Fibroblast of lung (primary cell): ENCODE data around the gene PFDN2. TPM values are rescaled to one million over a fixed set of nuclear protein-coding genes. Genes with fewer than 3 reads are reported as not detected.
A peak's percentile ranks its signal among the peaks of the same experiment; 100 is the strongest.

Source experiments
- DNase-seq, 2 donors: peaks; one replicate each; pipeline versions ENCODE4 v3.0.0 to v3.0.0-alpha.2; 2010; ENCODE audit warnings: low read depth in 2 of 2
- H2AFZ ChIP-seq: 2 replicates; pipeline ENCODE4 v1.5.1; 2012; ENCODE audit warnings: low read length, control low read depth, inconsistent platforms
- H3K27ac ChIP-seq: 2 replicates; pipeline ENCODE4 v1.5.1; 2011; ENCODE audit warnings: low read length, control low read depth; ENCODE audit not compliant: insufficient read depth
- H3K27me3 ChIP-seq: 2 replicates; pipeline ENCODE4 v1.5.1; 2011; ENCODE audit warnings: mild to moderate bottlenecking, low read length; ENCODE audit not compliant: control insufficient read depth, insufficient read depth
- H3K36me3 ChIP-seq: 2 replicates; pipeline ENCODE4 v1.5.1; 2011; ENCODE audit warnings: low read length; ENCODE audit not compliant: control insufficient read depth, insufficient read depth
- H3K4me1 ChIP-seq: 2 replicates; pipeline ENCODE4 v1.5.1; 2011; ENCODE audit warnings: low read length; ENCODE audit not compliant: control insufficient read depth, insufficient read depth; ENCODE audit errors: extremely low read depth
- H3K4me2 ChIP-seq: 2 replicates; pipeline ENCODE4 v1.5.1; 2011; ENCODE audit warnings: low read length, control low read depth; ENCODE audit not compliant: insufficient read depth; ENCODE audit errors: extremely low read depth
- H3K4me3 ChIP-seq, 4 experiments: fragments of 200-600 bp in 1 of 4; sonication (generic) in 1 of 4; replicated peaks in 1 of 4; 2 replicates each; pipeline ENCODE4 v1.5.1; 2011 to 2016; ENCODE audit warnings: low read length in 4 of 4, low read depth in 3 of 4, mild to moderate bottlenecking in 3 of 4, control low read depth in 2 of 4, inconsistent platforms in 1 of 4, mixed read lengths in 1 of 4; ENCODE audit not compliant: insufficient read depth in 1 of 4; ENCODE audit errors: control extremely low read depth in 1 of 4
- H3K79me2 ChIP-seq: 2 replicates; pipeline ENCODE4 v1.5.1; 2012; ENCODE audit warnings: mild to moderate bottlenecking, low read length, inconsistent platforms; ENCODE audit not compliant: control insufficient read depth, insufficient read depth
- H3K9ac ChIP-seq: 2 replicates; pipeline ENCODE4 v1.5.1; 2011; ENCODE audit warnings: mild to moderate bottlenecking, low read length, control low read depth; ENCODE audit not compliant: insufficient read depth
- H3K9me3 ChIP-seq: 2 replicates; pipeline ENCODE4 v1.5.1; 2012; ENCODE audit warnings: low read depth, low read length; ENCODE audit not compliant: control insufficient read depth, insufficient read depth
- H4K20me1 ChIP-seq: 2 replicates; pipeline ENCODE4 v1.5.1; 2011; ENCODE audit warnings: low read length; ENCODE audit not compliant: control insufficient read depth, insufficient read depth; ENCODE audit errors: extremely low read depth
- EZH2 ChIP-seq: IDR thresholded peaks from 2 replicates; pipeline ENCODE4 v1.5.1; 2012; ENCODE audit warnings: low read length, control low read depth, mild to moderate bottlenecking; ENCODE audit errors: missing control alignments
- polyA plus RNA-seq, 2 donors: library from polyadenylated mRNA; depleted of rRNA in 1 of 2; stranded (reverse) in 1 of 2; unstranded in 1 of 2; fragments of >200 nt; gene quantifications; 2 replicates each; pipeline ENCODE4 v1.2.1, GENCODE V29; 2011 to 2012; ENCODE audit warnings: missing spikeins in 1 of 2
- total RNA-seq: library from RNA; depleted of rRNA; stranded (reverse); fragments of >200 nt; gene quantifications from 2 replicates; pipeline ENCODE4 v1.2.1, GENCODE V29; 2014
- TF ChIP-seq, protein P1 (sequence below), 2 donors: IDR thresholded peaks in 1 of 2; conservative IDR thresholded peaks in 1 of 2; 1 replicate in 1 of 2; 2 replicates in 1 of 2; pipeline ENCODE4 v1.5.1; 2011 to 2012; ENCODE audit warnings: low read length in 2 of 2, control low read depth in 1 of 2, inconsistent platforms in 1 of 2, low read depth in 1 of 2, mild to moderate bottlenecking in 1 of 2

The PFDN2 gene
- total and polyA plus RNA-seq, 2 donors (not counting 1 experiment from before 2014, with no cell fraction given), result 39.6 to 145 TPM

DNA sequence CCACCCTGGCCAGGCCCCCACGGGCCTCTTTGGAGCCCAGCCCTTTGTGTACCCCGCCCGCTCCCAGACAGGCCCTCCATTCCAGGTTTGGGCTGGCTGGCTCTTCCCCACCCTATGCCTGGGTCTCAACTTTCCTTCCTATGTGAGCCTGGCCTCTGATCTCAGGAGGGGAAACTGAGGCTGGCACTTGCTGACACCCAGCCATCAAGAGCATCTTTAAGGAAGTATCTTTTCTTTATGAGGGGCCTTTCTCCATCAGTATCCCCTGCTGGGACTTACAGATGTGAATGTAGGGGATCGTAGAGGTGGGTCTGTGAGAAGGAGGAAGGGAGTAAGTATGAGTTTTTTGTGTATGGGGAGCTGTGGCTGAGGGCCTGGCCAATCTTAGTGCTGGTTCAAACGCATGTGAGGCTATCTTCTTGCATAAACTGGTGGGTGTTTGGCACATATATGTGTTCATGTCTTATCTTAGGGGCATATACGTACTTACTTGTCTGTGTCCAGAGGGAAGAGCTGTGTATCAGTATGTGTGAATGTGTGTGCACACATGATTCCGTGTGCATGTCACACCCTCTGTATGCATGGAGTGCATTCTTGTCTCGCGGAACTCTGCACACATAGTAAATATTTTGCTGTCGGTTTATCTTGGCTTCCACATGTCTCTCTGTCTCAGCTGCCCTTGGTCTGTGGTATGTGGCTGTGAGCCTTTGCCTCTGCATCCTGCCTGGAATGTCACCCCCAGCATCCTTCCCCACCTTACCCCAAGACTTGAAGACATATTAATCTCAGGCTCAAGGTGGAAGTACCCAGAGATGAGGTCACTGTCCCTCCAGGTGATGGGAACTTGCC lies 33.9 kb downstream of the PFDN2 start:
- no peaks in the 10 kb centered on the region for H4K20me1 ChIP-seq
- H3K9ac ChIP-seq, result peak overlapping the region; percentile 44
- no peak overlapping the region for H3K4me2 ChIP-seq
- DNase-seq, result peak; percentile 19 to 59
- no peak for TF ChIP-seq EZH2
- TF ChIP-seq, protein P1, sequence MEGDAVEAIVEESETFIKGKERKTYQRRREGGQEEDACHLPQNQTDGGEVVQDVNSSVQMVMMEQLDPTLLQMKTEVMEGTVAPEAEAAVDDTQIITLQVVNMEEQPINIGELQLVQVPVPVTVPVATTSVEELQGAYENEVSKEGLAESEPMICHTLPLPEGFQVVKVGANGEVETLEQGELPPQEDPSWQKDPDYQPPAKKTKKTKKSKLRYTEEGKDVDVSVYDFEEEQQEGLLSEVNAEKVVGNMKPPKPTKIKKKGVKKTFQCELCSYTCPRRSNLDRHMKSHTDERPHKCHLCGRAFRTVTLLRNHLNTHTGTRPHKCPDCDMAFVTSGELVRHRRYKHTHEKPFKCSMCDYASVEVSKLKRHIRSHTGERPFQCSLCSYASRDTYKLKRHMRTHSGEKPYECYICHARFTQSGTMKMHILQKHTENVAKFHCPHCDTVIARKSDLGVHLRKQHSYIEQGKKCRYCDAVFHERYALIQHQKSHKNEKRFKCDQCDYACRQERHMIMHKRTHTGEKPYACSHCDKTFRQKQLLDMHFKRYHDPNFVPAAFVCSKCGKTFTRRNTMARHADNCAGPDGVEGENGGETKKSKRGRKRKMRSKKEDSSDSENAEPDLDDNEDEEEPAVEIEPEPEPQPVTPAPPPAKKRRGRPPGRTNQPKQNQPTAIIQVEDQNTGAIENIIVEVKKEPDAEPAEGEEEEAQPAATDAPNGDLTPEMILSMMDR (conservative IDR thresholded peaks at IDR 0.05 in 1 of 2, IDR thresholded peaks at IDR 0.05 in 1 of 2; ENCODE audit: low read depth in 1 of 2, low read length in 2 of 2), result no peak
- H2AFZ ChIP-seq, result peak overlapping the region; percentile 16
- no peaks in the 10 kb centered on the region for H3K27me3 ChIP-seq
- no peak overlapping the region for H3K4me3 ChIP-seq
- H3K9me3 ChIP-seq, result no peaks in the 10 kb centered on the region
- H3K4me1 ChIP-seq, result peaks cover 21% of the 10 kb centered on the region
- no peaks in the 10 kb centered on the region for H3K79me2 ChIP-seq
- H3K27ac ChIP-seq, result peak overlapping the region; percentile 67
- H3K36me3 ChIP-seq, result no peaks in the 10 kb centered on the region

DNA sequence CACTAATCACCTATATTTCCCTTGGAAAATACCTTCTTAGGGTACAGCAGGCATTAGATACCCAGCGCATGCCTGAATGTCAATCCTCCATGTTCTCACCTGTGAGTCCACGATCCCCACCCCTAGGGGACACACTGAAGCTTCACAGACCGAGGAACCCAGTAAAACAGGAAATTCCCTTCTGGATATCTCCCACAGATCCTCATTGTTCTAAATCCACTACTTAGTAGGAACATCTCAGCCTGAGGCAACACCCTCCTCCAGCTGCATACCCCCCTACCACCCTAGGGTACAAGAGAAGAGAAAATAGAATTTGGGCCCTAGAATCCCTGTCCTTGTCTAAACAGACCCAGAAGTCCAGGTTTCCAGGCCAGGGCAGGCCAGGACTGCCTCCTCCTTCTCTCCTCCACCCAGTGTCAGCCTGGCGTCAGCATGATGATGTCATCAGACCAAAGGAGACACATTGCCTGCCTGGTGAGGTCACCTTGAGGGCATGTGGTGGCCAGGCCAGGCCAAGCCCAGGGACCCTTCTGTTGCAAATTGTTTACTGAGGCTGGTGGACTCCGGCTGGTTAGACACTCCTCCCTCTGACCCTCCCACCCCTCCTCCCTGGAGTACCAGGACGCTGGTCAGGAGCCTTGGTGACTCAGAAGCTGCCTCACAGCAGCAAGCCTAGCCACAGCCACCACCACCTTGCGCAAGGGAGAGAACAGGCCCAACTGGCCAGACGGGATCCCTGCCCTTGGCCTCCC lies 34.7 kb downstream of the PFDN2 start:
- Histone ChIP-seq H3K36me3 (no peaks in the 10 kb centered on the region), H3K4me3 (no peak overlapping the region), H2AFZ (peak overlapping the region; percentile 91), H3K27ac (peak overlapping the region; percentile 73), H4K20me1 (no peaks in the 10 kb centered on the region), H3K79me2 (no peaks in the 10 kb centered on the region), H3K4me1 (peaks cover 19% of the 10 kb centered on the region), H3K9me3 (no peaks in the 10 kb centered on the region), H3K4me2 (peak overlapping the region; percentile 44), H3K27me3 (no peaks in the 10 kb centered on the region), H3K9ac (peak overlapping the region; percentile 44)
- DNase-seq, result peak; percentile 93 to 96
- TF ChIP-seq, protein P1 (conservative IDR thresholded peaks at IDR 0.05 in 1 of 2, IDR thresholded peaks at IDR 0.05 in 1 of 2; ENCODE audit: low read depth in 1 of 2, low read length in 2 of 2), result no peak
- TF ChIP-seq EZH2, result no peak

DNA sequence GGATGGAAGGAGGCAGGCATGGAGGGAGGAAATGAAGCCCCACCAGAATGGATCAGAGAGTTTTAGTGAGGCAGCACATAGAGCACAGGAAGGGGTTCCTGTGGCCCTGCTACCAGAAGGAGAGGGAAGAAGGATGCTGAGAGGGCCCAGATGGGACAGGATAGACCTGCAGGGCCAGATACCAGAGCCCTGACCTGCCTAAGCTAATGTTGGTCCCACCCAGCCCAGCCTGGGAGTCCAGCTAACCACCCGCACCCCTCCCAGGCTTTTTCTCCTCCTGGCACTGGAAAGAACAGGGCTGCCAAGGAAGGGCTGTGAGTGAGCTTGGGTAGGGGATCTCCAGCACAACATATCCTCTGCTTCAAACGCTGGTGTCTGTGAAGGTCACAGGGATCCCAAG lies 35.4 kb downstream of the PFDN2 start:
- H3K27ac ChIP-seq, result no peak overlapping the region

More for the DNA sequence above, 35.4 kb downstream of the PFDN2 start:
- H3K4me1 ChIP-seq, result peaks cover 19% of the 10 kb centered on the region
- no peak overlapping the region for H3K4me3 ChIP-seq
- no peak overlapping the region for H3K9ac ChIP-seq
- no peaks in the 10 kb centered on the region for H3K27me3 ChIP-seq
- H3K79me2 ChIP-seq, result no peaks in the 10 kb centered on the region
- H4K20me1 ChIP-seq, result no peaks in the 10 kb centered on the region
- H2AFZ ChIP-seq, result no peak overlapping the region
- no peak for DNase-seq
- H3K36me3 ChIP-seq, result no peaks in the 10 kb centered on the region
- H3K4me2 ChIP-seq, result no peak overlapping the region
- no peaks in the 10 kb centered on the region for H3K9me3 ChIP-seq
- TF ChIP-seq, protein P1 (conservative IDR thresholded peaks at IDR 0.05 in 1 of 2, IDR thresholded peaks at IDR 0.05 in 1 of 2; ENCODE audit: low read depth in 1 of 2, low read length in 2 of 2), result no peak
- no peak for TF ChIP-seq EZH2
